Measurements from ENCODE around the gene MECP2.

MECP2 gene

DNA sequence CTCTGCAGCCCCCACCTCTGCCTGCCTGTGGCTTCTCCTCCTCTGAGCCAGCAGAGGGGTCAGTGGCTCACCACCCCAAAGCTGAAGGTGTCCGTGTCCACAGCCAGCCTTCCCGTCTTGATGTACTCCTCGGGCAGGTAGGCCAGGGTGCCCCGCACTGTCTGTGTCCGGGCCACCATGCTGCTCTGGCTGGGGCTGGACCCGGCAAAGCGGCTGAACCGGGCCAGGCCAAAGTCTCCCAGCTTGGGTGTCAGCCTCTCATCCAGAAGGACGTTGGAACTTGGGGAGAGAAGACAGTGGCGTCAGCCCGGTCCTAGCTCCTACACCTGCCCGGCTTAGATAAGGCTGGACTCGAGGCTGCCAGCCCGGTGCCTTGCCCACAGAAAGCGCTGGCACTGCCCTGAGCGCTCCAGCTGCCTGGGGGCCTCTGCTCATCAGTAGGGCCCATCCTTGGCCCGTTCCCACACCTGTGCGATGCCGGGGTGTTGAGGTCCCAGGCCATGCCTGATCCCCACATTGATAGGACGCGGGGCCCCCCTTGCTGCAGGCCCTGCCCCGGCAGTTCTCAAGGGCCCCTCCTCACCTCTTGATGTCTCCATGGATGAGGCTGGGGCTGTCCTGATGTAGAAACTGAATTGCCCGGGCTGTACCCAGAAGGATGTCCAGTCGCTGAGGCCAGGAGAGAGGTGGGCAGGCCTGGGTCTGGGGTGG is 81.0 kb downstream of the MECP2 start:
- TF ChIP-seq, protein P1, sequence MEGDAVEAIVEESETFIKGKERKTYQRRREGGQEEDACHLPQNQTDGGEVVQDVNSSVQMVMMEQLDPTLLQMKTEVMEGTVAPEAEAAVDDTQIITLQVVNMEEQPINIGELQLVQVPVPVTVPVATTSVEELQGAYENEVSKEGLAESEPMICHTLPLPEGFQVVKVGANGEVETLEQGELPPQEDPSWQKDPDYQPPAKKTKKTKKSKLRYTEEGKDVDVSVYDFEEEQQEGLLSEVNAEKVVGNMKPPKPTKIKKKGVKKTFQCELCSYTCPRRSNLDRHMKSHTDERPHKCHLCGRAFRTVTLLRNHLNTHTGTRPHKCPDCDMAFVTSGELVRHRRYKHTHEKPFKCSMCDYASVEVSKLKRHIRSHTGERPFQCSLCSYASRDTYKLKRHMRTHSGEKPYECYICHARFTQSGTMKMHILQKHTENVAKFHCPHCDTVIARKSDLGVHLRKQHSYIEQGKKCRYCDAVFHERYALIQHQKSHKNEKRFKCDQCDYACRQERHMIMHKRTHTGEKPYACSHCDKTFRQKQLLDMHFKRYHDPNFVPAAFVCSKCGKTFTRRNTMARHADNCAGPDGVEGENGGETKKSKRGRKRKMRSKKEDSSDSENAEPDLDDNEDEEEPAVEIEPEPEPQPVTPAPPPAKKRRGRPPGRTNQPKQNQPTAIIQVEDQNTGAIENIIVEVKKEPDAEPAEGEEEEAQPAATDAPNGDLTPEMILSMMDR (IDR thresholded peaks at IDR 0.05; ENCODE audit: low read depth, low read length): no peak
- no peak for DNase-seq (ENCODE audit: extremely low read depth, low read depth)

DNA sequence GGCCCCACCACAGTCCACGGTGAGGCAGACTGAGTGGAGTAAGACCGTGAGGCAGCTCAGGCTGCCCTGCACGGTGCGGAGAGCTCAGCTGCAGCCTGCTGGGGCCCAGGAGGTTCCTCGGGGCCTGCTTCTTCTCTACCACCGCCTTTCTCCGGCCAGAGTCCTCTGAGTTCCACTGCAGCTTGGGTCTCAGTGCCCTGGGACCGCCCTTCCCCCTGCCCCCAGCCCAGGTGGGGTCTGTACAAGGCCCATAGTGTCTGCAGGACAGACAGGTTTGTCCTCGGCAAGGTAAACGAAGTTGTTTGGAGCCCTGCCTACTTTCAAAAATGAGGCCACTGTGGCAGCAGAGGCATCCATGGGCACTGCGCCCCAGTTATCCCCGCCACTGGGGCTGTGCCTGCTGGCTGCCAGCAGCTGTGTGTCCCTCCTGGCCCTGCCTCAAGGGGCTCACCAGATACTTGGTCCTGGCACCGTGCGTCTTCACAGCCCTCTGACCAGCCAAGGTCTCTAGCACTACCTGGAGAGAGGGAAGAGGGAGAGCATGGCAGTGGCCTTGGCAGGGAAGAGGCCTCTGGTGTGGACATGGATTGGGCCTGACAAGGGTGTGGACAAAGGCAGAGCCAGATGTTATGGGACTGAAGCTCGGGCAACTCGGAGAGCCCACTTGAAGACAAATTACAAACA is 81.8 kb downstream of the MECP2 start:
- TF ChIP-seq, protein P1 (IDR thresholded peaks at IDR 0.05; ENCODE audit: low read depth, low read length): no peak
- DNase-seq (ENCODE audit: extremely low read depth, low read depth): no peak

DNA sequence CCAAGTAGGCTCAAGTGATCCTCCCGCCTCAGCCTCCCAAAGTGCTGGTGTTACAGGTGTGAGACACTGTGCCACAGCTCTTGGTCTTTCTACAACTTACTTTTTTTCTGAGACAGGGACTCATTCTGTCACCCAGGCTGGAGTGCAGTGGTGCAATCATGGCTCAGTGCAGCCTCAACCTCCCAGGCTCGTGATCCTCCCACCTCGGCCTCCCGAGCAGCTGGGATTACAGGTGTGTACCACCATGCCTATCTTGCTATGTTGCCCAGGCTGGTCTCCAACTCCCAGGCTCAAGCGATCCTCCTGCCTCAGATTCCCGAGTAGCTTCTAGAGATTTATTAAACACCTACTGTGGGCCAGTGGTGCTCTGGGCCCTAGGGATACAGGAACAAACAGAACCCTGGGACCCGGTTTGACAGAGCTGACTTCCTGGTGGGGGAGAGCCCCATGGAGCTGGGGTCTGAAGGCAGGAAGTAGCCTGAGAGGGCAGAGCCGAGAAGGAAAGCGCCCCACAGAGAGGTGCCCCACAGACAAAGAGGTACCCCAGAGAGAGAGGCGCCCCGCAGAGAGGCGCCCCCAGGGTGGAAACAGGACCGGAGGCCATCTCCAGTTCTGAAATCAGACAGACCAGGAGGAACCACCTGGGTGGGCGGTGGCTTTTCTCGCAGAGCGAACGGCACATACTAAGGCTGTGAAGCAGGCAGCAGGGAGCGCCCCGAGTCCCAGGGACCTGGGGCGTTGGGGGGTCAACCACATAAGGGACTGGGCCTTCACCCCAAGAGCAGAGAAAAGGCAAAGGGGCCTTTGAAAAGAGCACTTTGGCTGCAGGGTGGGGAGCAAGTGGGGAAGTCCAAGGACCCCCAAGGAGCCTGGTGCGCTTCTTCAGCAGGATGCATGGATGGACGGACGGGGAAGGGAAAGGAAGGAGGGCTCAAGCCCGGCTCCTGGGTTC is 82.8 kb downstream of the MECP2 start:
- no peak for DNase-seq (ENCODE audit: extremely low read depth, low read depth)
- TF ChIP-seq, protein P1 (IDR thresholded peaks at IDR 0.05; ENCODE audit: low read depth, low read length): no peak

DNA sequence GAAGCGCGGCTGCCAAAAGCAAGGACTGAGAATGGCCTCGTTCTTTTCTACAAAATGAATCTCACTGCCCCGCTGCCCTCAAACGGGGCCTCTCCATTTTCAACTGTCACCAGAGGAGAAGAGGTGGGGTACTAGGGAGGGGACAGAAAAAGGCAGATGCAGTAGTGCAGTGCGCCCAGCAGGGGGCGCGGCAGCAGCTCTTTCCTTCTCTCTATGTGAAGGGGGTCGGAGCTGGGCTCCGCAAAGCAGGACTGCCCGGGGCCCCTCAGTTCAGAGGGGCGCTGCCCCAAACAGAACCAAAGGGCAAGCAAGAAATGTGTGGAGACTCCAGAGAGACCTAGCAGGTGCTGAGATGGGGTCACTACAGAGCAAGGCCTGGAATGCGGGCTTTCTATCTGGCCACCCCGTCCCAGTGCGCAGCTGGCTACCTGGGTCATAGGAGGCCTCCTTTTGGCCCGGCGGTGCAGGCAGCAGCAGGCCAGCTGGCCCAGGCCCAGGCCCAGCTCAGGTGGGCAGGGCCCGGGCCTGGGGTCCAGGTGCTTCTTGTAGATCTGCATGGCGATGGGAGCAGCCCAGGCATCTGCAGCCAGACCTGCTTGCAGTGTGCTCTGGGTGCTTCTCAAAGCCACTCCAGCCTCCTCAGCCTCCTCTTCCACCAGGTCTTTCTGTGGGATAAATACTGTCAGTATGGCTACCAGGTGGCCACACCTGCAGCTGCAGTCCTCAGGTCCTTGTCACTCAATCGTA is 83.7 kb downstream of the MECP2 start:
- no peak for DNase-seq (ENCODE audit: extremely low read depth, low read depth)
- TF ChIP-seq, protein P1 (IDR thresholded peaks at IDR 0.05; ENCODE audit: low read depth, low read length): peak; percentile 88

DNA sequence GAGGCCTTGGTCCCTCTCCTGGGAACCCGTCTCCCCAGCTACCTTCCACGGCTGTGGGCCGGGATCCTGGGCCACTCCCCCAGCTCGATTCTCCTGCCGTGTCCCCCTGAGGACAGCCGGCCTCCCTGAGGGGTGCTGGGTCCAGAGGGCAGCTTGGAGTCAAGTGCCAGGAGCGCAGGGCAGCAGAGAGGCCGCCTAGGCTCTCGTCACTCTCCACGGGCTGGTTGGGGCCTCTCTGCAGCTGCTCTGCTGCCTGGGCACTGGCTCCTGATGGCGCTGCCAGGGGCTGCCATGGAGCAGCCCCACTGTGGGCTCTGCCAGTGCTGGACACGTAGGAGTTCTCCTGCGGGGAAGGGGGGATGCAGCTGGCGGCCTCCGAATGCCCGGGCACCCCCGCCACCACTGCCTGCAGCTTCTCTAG is 84.5 kb downstream of the MECP2 start:
- TF ChIP-seq, protein P1 (IDR thresholded peaks at IDR 0.05; ENCODE audit: low read depth, low read length): no peak

DNA sequence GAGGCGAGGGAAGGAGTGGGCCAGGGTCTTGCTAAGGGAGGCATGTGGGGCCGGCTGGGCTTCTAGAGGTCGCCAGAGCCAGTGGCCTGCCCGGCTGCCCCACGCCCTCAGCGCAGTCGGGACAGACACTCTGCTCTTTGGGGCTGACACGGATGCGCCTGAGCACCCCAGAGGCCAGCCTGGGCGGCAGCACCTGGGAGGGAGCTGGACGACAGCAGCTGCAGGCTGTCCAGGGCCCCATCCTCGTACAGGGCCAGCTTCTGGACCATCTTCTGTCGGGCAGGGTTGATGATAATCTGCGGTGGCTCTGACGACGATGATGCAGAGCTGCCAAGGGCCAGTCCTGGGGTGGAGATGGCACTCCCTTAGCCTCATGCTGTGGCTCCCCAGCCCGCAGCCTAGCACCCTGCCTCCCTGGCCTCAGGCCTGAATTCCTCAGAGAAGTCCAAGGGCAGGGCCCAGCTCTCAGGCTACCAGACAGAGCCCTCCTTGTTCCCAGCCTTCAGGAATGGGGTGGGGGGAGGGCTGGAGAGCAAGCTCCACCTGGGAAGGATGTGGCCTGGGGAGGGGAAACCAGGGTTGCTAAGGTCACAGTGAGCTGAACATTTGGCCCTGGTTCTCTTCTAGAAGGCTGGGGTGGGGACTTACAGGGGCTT is 85.1 kb downstream of the MECP2 start:
- TF ChIP-seq, protein P1 (IDR thresholded peaks at IDR 0.05; ENCODE audit: low read depth, low read length): no peak
- DNase-seq (ENCODE audit: extremely low read depth, low read depth): no peak

More for the DNA sequence above, 84.5 kb downstream of the MECP2 start:
- no peak for DNase-seq (ENCODE audit: extremely low read depth, low read depth)
